Measurements from ENCODE around the gene IL1A. TPM values are rescaled to one million over a fixed set of nuclear protein-coding genes. Genes with fewer than 3 reads are reported as not detected.

The IL1A gene
- total RNA-seq, 4 donors from 2014 or later = 0.40 TPM; not detected in 3

GRCh38 chr2:112796486-112796885, 12.2 kb upstream of the IL1A start:
- WGBS, 2 donors = 0 to 56% methylated on average over 1 of the region's 1 CpG
- Histone ChIP-seq H3K4me1 (no peaks in the 10 kb centered on the region), H3K36me3 (no peaks in the 10 kb centered on the region), H3K27ac (no peak overlapping the region), H3K9me3 (no peaks in the 10 kb centered on the region), H3K27me3 (no peaks in the 10 kb centered on the region), H3K4me3 (replicated peaks in 1 of 3) (no peak overlapping the region)
- TF ChIP-seq CTCF (IDR thresholded peaks at IDR 0.05) (no peak), POLR2A (IDR thresholded peaks at IDR 0.05) (no peak)
- no peak for DNase-seq
- intact Hi-C loops (cut with DNase I) = no loop called here

GRCh38 chr2:112795774-112796173, 11.5 kb upstream of the IL1A start:
- no peak for TF ChIP-seq POLR2A (IDR thresholded peaks at IDR 0.05)
- TF ChIP-seq CTCF (IDR thresholded peaks at IDR 0.05) = no peak
- DNase-seq = peak; percentile 59 to 62

GRCh38 chr2:112794841-112795240, 10.5 kb upstream of the IL1A start:
- H3K9me3 ChIP-seq = no peaks in the 10 kb centered on the region
- no peaks in the 10 kb centered on the region for H3K27me3 ChIP-seq
- WGBS, 2 donors = 76 to 81% methylated on average over 3 of the region's 3 CpGs
- no peak overlapping the region for H3K4me3 ChIP-seq (replicated peaks in 1 of 3)
- intact Hi-C loops (cut with DNase I) = no loop called here
- no peaks in the 10 kb centered on the region for H3K36me3 ChIP-seq
- no peak for DNase-seq
- no peak overlapping the region for H3K27ac ChIP-seq
- no peaks in the 10 kb centered on the region for H3K4me1 ChIP-seq
- no peak for TF ChIP-seq POLR2A (IDR thresholded peaks at IDR 0.05)

More at GRCh38 chr2:112795774-112796173, 11.5 kb upstream of the IL1A start:
- no peaks in the 10 kb centered on the region for H3K4me1 ChIP-seq
- intact Hi-C loops (cut with DNase I) = no loop called here
- no peaks in the 10 kb centered on the region for H3K36me3 ChIP-seq
- no peak overlapping the region for H3K4me3 ChIP-seq (replicated peaks in 1 of 3)
- H3K9me3 ChIP-seq = no peaks in the 10 kb centered on the region
- no peaks in the 10 kb centered on the region for H3K27me3 ChIP-seq
- 27 to 33% methylated on average over 1 of the region's 1 CpG for WGBS, 2 donors
- no peak overlapping the region for H3K27ac ChIP-seq

GRCh38 chr2:112794131-112794733, 9.9 kb upstream of the IL1A start:
- intact Hi-C loops (cut with DNase I) = no loop called here
- Histone ChIP-seq H3K36me3 (no peaks in the 10 kb centered on the region), H3K4me3 (replicated peaks in 1 of 3) (no peak overlapping the region), H3K4me1 (no peaks in the 10 kb centered on the region), H3K27me3 (no peaks in the 10 kb centered on the region), H3K9me3 (no peaks in the 10 kb centered on the region), H3K27ac (no peak overlapping the region)
- TF ChIP-seq CTCF (IDR thresholded peaks at IDR 0.05) (no peak), POLR2A (IDR thresholded peaks at IDR 0.05) (no peak)
- DNase-seq = peak in 1 of 2 donors; percentile 9
- 79 to 82% methylated on average over 5 of the region's 5 CpGs for WGBS, 2 donors

- 75 to 86% methylated on average over 3 of the region's 3 CpGs for WGBS, 2 donors
- DNase-seq = no peak
- no peak overlapping the region for H3K4me3 ChIP-seq (replicated peaks in 1 of 3)
- no peaks in the 10 kb centered on the region for H3K36me3 ChIP-seq
- no peaks in the 10 kb centered on the region for H3K4me1 ChIP-seq
- no peaks in the 10 kb centered on the region for H3K9me3 ChIP-seq
- TF ChIP-seq CTCF (IDR thresholded peaks at IDR 0.05) = no peak
- TF ChIP-seq POLR2A (IDR thresholded peaks at IDR 0.05) = no peak
- no peaks in the 10 kb centered on the region for H3K27me3 ChIP-seq
- H3K27ac ChIP-seq = no peak overlapping the region
- intact Hi-C loops (cut with DNase I) = no loop called here
Measured at GRCh38 chr2:112793449-112793978, 9.2 kb upstream of the IL1A start.
